KOPT-K1 (cell line): ENCODE data around the gene NTNG1.

Source experiments
- H3K27ac ChIP-seq: fragments of 200-600 bp; sonication (generic); 2 replicates; pipeline ENCODE4 v1.5.1; 2016; ENCODE audit warnings: antibody characterized with exemption, mild to moderate bottlenecking, low read depth, low read length; ENCODE audit not compliant: poor library complexity, severe bottlenecking
- H3K36me3 ChIP-seq: fragments of 200-600 bp; sonication (generic); 2 replicates; pipeline ENCODE4 v1.5.1; 2017; ENCODE audit warnings: antibody characterized with exemption, mild to moderate bottlenecking, low read length, moderate library complexity; ENCODE audit not compliant: insufficient read depth
- H3K9me3 ChIP-seq: fragments of 200-600 bp; sonication (generic); 2 replicates; pipeline ENCODE4 v1.5.1; 2017; ENCODE audit warnings: antibody characterized with exemption, low read length, mild to moderate bottlenecking; ENCODE audit not compliant: insufficient read depth, poor library complexity, severe bottlenecking

Gene NTNG1

DNA sequence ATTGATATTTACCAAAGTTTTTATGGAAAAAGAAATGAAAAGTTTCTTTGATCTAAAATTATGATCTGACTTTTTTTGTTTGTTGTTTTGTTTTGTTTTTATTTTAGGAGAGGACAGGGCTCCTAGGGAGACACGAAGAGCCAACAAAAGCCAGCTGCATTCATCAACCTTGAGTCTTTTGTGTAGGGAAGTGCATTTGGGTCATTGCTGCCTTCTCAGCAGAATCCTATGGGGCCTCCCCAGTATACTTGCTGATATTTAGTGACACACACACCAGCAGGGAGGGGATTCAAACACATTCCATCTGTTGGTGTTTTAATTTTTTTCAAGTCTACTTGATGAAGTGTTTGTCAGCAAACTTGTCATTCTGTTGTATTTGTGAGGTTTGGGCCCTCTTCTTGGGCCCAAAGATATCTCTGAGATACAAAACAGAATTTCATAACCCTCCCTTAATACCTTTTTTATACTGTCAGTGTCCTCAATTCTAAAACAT, 203.5 kb downstream of the NTNG1 start:
- H3K9me3 ChIP-seq = no peaks in the 10 kb centered on the region
- no peak overlapping the region for H3K27ac ChIP-seq
- H3K36me3 ChIP-seq = no peaks in the 10 kb centered on the region

DNA sequence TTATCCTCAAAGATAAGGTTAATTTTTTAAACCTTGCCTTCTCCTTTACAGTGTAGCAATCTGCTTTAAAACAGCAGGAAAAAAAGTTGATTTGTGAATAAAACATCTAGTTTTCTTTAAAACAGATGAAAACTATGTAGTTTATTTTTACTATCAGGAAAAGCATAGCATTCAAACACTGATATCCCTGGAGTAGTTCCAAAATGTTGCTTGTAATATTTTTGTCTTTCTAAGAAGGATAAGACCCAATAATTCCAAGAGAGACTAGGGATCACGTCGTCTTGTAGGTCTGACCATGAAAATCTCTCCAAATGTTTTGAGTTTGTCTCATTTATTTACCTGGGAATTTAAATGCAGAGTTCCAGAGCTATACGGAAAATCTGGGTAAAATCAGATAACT, 204.0 kb downstream of the NTNG1 start:
- Histone ChIP-seq H3K27ac (no peak overlapping the region), H3K36me3 (no peaks in the 10 kb centered on the region), H3K9me3 (no peaks in the 10 kb centered on the region)

DNA sequence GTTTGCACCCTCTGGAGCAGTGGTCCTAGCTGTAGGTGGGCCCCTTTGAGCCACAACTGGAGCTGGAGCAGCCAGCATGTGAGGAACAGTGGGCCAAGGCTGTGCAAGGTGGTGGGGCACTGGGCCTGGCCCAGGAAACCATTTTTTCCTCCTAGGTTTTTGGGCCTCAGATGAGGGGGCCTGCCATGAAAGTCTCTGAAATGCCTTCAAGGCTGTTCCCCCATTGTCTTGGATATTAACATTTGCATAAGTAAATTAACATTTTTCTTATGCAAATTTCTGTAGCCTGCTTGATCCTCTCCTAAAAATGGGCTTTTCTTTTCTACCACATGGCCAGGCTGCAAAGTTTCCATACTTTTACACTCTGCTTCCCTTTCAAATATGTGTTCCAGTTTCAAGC, 212.0 kb downstream of the NTNG1 start:
- Histone ChIP-seq H3K27ac (no peak overlapping the region), H3K36me3 (no peaks in the 10 kb centered on the region), H3K9me3 (no peaks in the 10 kb centered on the region)

DNA sequence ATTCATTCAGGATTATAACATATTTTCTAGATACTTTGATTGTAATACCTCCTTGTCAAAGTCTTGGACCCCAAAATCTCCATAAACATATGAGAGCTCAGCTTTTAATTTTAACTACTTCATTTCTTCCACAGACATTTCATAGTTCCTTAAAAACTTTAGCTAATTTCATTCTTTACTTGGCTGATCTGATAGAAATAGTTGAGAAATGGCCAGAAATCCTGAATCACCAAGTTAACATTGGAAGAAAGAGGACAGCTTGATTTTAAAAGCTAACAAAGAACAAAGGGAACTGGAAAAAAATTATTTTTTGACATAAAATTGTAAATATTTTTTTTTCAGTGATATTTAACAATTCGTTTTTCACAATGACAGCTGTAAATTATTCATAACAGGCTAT, 216.5 kb downstream of the NTNG1 start:
- no peak overlapping the region for H3K27ac ChIP-seq
- H3K36me3 ChIP-seq = no peaks in the 10 kb centered on the region
- H3K9me3 ChIP-seq = no peaks in the 10 kb centered on the region

DNA sequence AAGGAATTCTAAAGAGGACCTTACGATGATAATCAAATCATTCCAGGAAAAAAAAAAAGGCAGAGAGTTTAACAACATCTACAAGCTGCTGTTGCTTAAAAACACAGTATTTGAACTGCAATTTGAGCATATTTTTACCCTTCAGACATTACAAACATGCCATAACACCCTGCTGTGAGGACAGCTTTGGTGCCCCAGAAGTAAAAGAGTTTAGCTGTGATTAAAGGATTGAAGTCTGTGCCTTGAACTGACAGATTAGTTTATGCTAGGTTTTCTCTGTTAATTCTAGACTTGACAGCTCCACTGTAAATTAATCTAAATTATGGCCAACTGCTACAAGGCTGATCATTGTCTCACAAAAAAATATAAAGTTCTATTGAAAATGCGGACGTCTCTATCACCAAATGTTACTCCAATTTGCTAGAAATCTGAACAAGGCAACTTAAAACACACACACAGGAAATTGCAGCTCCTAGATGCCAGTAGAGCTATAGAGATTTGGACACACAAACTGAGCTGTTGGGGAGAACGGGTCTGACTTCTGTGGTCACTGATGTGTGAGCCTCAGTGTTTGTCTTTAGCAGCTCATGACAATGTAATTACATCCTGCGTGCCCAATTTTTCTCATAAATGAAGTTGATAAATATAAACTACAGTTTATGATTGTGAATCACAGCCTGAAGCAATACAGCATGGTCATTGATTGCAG, 217.9 kb downstream of the NTNG1 start:
- H3K27ac ChIP-seq = no peak overlapping the region
- H3K9me3 ChIP-seq = no peaks in the 10 kb centered on the region
- no peaks in the 10 kb centered on the region for H3K36me3 ChIP-seq

DNA sequence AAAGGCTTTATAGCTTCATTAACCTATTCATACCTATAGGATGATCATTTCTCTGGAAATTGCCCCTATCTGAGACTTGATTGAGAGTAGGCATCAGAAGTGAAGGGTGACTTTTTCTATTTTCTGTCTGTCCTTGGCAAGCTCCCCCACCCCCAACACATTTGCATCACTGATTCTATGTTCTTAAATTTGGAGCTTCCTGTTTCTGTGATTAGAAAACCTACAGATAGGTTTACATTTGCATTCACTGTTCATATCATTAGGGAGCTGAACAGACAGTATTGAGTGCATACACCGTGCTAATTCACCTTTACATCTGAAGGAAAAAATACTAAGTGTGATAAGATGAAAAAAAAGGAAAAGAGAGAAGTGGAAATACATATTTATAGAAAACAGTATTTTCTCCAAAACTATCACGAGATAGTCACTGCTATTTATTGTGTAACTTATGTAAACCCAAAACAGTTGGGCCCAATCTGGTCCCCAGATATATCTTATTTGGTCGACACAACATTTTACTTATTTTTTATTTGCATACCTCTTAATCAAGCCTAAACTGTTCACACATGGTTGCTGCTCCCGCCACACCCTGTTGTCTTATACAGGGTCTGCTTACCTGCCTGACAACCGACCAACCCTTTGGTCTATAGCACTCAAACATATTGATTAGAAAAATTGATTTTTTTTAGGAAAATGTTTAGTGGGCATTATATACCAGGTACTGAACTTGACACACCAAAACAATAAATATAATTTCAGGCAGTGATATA, 218.8 kb downstream of the NTNG1 start:
- no peak overlapping the region for H3K27ac ChIP-seq
- H3K9me3 ChIP-seq = no peaks in the 10 kb centered on the region
- no peaks in the 10 kb centered on the region for H3K36me3 ChIP-seq

DNA sequence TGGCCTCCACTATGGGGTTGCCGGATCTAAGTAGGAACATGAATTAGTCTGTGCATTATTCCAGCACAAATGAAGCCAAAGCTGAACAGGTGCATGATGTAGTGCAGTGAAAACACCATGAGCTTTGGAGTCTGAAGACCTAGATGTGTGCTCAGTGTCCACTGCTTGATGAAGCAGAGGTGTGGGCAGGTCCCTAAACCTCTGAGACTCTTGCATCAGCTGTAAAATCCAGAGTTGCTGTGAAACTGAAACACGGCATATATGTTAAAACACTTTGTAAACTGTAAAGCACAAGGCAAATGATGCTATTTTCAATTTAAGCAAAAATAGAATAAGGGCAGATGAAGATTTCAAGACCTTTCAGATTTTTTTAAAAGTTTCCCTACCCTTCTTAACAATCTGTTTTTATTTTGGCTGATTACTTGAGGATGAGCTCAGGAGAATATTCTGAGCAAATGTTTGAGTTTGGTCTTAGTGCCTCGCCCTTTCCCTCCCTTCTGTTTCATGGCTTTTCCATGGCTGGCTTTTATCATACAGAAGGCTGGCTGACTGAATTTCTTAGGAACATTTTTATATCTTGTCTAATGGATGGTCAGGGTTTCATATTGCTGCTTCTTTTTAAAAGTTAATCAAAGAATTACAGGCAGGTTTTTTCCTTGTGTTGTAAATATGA, 221.8 kb downstream of the NTNG1 start:
- no peaks in the 10 kb centered on the region for H3K36me3 ChIP-seq
- H3K27ac ChIP-seq = no peak overlapping the region
- H3K9me3 ChIP-seq = no peaks in the 10 kb centered on the region

DNA sequence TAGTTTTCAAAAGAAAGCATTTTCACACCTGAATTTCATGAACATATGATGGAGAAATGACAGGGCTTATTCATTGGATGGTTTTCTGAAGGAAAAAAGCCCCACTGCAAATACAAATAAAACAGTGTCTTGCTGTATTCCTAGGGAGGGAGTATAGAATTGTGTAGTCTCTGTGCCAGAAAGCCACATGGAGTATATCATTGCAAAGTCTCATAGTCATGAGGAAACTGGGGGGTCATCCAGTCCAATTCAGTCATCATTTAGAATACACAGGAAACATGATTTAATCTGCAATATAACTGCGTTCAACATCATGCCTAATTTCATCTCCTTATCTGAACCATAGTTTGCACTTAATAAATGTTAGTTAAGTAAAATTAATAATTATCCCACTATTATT, 222.3 kb downstream of the NTNG1 start:
- H3K27ac ChIP-seq = no peak overlapping the region
- no peaks in the 10 kb centered on the region for H3K9me3 ChIP-seq
- no peaks in the 10 kb centered on the region for H3K36me3 ChIP-seq

DNA sequence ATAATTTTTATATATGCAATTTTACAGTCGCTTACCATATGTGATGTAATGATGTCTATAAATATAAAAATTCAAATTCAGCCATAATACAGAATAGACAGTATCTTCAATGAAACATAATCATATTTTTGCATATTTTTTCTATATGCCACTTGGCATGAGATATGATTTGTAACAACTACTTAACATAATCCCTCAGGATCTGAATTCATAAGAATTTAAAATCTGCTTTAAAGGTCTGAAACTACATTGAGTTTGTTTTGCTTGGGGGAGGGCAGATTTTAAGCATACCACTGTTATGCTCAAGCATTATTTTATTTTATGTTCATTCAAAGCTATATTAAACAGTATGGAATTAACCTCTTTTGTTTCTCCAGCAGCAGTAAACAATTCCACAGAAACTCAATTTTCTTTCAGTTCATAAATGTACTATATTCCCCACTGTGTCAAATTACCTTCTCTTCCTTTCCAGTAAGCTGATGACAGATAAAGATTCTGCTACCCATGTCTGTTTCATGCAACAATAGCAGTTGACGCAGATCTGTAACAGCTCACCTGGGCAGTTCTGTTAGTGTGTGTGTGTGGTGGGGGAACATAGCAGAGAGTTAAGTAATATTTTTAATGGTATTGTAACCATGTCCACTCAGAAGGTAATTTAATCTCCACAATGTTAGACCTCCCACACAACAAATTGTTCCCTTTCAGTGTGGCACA, 224.8 kb downstream of the NTNG1 start:
- Histone ChIP-seq H3K36me3 (no peaks in the 10 kb centered on the region), H3K27ac (no peak overlapping the region), H3K9me3 (no peaks in the 10 kb centered on the region)

DNA sequence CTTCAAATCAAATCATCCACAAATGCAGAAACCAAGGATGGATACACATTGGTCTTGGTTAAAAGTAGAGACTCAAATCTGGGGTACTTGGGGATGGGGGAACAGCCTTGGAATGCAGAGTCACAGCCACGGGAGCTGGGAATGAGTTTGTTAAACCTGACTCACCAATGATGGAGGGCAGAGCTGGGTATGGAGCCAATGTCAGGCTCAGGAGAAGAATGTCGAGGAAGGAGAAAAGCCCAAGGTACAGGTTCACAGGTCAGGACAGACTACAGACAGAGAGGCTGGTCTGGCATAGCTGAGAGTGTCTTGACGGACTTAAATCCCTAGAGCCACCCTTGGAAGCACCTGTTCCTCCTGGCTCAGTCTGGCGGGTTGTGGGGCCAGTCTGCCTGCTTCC, 237.6 kb downstream of the NTNG1 start:
- no peaks in the 10 kb centered on the region for H3K9me3 ChIP-seq
- H3K27ac ChIP-seq = no peak overlapping the region
- no peaks in the 10 kb centered on the region for H3K36me3 ChIP-seq

DNA sequence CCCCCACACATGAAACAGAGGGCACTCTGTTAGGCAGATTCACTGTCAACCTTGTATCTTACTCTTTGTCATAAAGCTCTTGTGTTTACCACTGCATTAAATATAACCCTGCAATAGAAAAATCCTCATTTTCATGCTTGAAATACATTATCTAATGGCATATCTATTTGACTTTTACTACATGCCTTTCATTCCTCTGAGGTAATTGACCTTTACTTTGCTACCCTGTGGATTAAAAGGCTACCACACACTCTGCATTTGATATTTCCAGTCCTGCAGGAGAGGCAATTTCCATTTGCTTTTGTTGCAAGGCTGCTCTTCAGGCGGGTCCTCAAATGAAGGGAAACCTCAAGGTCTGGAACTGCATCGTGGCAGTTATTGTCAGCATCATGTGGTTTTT, 238.0 kb downstream of the NTNG1 start:
- no peaks in the 10 kb centered on the region for H3K9me3 ChIP-seq
- H3K27ac ChIP-seq = no peak overlapping the region
- H3K36me3 ChIP-seq = no peaks in the 10 kb centered on the region

DNA sequence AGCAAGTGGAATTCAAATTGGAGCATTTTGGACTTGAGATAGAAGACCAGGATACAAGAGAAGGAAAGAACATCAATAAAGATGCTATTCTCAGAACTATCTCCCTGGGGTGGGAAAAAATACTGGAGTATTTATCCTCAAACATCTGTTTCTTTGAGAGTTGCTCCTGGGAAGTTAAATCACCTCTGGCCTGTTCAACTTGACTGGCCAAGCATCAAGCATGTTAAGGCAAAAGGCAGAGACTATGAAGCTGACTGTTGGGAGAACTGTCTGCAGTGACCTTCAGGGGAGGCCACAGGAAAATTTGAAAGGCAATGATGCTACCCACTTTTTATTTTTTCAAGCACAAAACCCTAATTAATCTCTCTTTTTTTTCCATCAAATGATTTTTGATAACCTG, 239.0 kb downstream of the NTNG1 start:
- Histone ChIP-seq H3K36me3 (no peaks in the 10 kb centered on the region), H3K9me3 (no peaks in the 10 kb centered on the region), H3K27ac (no peak overlapping the region)

DNA sequence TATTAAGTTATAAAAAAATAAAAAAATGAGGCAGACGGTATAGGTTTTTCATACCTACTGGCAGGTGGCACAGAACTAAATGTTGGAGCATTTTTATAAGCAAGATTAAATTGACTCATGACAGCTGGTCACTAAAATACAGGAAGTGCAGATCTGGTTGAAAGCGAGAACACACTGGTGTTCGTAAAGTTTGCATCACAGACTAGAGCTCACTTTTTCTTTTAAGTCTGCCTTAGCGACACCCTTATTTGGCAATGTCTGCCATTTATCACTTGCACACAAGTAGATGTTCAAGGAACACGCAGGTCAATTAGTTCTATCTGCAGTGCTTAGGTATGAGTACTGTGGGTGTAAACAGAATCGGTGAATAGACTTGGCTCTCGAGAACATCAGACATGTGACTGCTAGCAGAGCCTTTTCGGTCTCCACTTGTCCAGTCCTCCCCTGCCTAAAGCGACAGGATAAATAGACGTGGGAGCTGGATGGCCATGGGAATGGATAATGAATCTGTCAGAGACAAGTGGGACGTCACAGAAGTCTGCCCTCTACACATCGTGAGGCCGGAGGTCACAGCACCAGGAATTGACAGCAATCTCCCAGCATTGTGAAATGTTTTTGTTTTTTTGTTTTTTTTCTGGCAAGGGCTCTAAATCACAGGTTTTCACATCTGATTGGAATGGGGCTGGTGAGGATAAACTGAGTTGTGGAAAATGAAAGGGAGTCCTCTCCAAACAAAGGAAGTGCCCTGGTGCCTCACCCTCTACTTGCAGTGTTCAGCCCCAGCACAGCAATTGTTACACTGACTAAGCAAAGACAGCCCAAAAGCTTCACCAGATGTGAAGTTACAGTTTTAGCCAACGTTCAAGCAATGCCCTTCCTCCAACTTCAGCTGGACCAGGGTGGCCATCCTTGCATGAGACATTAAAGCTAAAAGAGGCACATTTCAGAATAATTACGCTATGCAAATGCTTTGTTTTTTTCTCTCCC, 248.9 kb downstream of the NTNG1 start:
- no peaks in the 10 kb centered on the region for H3K9me3 ChIP-seq
- no peak overlapping the region for H3K27ac ChIP-seq
- no peaks in the 10 kb centered on the region for H3K36me3 ChIP-seq

DNA sequence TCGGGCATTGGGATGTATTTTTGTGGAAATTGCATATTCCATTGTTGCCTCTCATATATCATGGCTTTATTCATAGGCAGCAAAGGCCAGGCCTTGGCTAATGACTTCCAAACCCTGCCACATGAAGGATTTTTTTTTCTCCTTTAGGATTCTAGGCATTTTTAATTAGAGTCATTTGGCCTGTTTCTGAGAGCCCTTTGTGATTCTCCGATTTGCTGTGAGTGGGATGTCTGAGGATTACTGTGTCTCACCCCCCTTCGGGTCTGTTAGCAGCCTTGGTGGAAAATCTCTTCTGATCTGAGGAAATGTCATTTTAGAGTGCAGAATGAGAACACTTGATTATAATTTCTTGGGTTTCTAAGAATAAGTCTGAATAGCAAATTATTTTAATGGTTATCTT, 253.5 kb downstream of the NTNG1 start:
- Histone ChIP-seq H3K9me3 (no peaks in the 10 kb centered on the region), H3K27ac (no peak overlapping the region), H3K36me3 (no peaks in the 10 kb centered on the region)
